ENCODE results near the gene DNASE1L3. TPM values are rescaled to one million over a fixed set of nuclear protein-coding genes. Genes with fewer than 3 reads are reported as not detected.
"Not testable (repeated sequence)": the region's sequence is repeated elsewhere in the genome, so short reads cannot be mapped to it uniquely, and the experiment has no call there.

The DNASE1L3 gene
- total and polyA plus RNA-seq, 2 experiments from 2014 or later = 0.39 to 0.94 TPM

DNA sequence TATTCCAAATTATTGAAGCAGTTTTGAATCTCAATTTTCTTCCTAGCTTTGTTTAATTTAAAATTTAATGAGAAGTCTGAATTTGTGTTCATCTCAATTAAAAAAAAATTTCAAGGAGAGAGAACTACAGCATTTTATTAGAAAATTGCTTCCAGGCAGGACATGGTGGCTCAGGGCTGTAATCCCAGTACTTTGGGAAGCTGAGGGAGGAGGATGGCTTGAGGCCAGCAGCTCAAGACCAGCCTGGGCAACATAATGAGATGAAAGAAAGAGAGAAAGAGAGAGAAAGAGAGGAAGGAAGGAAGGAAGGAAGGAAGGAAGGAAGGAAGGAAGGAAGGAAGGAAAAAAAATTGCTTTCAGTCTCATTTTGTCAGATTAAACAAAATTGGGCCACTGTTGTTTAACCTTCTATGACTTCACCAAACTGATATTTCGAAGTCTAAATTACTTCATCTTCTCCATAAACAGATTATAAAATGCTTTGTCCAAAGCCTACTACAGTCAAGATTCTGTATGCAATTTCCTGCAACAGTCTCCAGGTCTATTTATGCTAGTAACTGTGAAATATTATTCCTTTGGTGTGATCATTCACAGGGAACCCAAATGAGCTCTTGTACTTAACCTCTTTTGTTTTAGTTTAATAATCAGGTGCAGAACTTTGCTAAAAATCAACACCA is 20.2 kb upstream of the DNASE1L3 start:
- H3K36me3 ChIP-seq = no peaks in the 10 kb centered on the region
- no peak for DNase-seq (ENCODE audit: low read depth in 1 of 2, low spot score in 1 of 2)
- H3K4me3 ChIP-seq = no peak overlapping the region
- H3K27me3 ChIP-seq = peaks cover 11% of the 10 kb centered on the region
- no peak for TF ChIP-seq CTCF (IDR thresholded peaks at IDR 0.05; ENCODE audit: low read depth, low read length)
- H3K27ac ChIP-seq = no peak overlapping the region
- H3K9me3 ChIP-seq (ENCODE audit: low read depth) = no peaks in the 10 kb centered on the region
- peaks cover 11% of the 10 kb centered on the region for H3K4me1 ChIP-seq (ENCODE audit: low read depth)

- not testable (repeated sequence) for DNase-seq (ENCODE audit: low read depth in 1 of 2, low spot score in 1 of 2); H3K36me3 ChIP-seq; H3K4me3 ChIP-seq; H3K9me3 ChIP-seq (ENCODE audit: low read depth); H3K4me1 ChIP-seq (ENCODE audit: low read depth); H3K27ac ChIP-seq
- peaks cover 11% of the 10 kb centered on the region for H3K27me3 ChIP-seq
Measured at GRCh38 chr3:58227933-58228332, 17.2 kb upstream of the DNASE1L3 start.

DNA sequence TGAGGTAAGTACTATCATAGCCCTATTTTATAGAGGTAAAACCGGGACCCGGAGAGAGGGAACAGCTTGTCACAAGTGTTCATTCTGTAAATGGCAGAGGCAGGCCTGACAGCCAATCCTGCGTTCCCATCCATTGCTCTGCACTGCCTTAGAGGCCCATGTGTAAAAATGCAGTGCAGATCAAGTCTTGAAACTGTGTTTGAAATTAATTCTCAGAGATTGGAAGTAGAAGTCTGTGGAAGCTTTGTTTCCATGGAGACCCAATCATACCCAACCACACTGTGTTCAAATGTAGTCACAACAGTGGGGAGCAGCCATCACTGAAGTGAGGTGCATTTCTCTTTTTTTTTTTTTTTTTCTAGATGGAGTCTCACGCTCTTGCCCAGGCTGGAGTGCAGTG is 13.1 kb upstream of the DNASE1L3 start:
- TF ChIP-seq CTCF (IDR thresholded peaks at IDR 0.05; ENCODE audit: low read depth, low read length) = no peak
- H3K9me3 ChIP-seq (ENCODE audit: low read depth) = no peaks in the 10 kb centered on the region
- H3K27ac ChIP-seq = no peak overlapping the region
- H3K27me3 ChIP-seq = no peaks in the 10 kb centered on the region
- no peaks in the 10 kb centered on the region for H3K36me3 ChIP-seq
- H3K4me1 ChIP-seq (ENCODE audit: low read depth) = no peaks in the 10 kb centered on the region
- DNase-seq (ENCODE audit: low read depth in 1 of 2, low spot score in 1 of 2) = no peak
- no peak overlapping the region for H3K4me3 ChIP-seq

DNA sequence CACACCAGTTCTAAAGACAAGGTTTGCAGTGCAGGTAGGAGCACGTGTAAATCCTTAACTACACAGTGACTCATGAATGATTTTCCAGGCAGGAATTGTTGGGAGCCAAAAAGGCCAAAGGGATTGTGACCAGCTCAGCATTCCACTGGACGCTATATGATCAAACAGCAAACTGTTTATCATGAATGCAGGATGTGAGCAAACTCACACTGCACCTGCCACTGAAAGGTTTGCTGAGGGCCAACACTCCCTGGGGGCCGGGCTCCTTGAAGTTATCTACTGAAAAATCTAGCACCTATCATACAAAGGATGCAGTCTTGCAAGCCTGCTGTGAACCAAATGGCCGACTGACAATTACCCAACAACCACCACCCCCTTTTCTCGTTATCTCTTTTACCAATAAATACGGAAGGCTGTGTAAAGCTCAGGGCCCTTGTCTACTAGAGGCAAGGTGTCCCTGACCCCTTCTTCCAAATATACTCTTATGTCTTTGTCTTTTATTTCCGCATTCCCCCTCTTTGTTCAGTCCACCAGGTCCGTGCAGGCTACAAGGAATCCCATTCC is 11.5 kb upstream of the DNASE1L3 start:
- DNase-seq (ENCODE audit: low read depth in 1 of 2, low spot score in 1 of 2) = no peak
- Histone ChIP-seq H3K36me3 (no peaks in the 10 kb centered on the region), H3K4me1 (ENCODE audit: low read depth) (no peaks in the 10 kb centered on the region), H3K4me3 (no peak overlapping the region), H3K27me3 (no peaks in the 10 kb centered on the region), H3K9me3 (ENCODE audit: low read depth) (no peaks in the 10 kb centered on the region), H3K27ac (no peak overlapping the region)
- no peak for TF ChIP-seq CTCF (IDR thresholded peaks at IDR 0.05; ENCODE audit: low read depth, low read length)

DNA sequence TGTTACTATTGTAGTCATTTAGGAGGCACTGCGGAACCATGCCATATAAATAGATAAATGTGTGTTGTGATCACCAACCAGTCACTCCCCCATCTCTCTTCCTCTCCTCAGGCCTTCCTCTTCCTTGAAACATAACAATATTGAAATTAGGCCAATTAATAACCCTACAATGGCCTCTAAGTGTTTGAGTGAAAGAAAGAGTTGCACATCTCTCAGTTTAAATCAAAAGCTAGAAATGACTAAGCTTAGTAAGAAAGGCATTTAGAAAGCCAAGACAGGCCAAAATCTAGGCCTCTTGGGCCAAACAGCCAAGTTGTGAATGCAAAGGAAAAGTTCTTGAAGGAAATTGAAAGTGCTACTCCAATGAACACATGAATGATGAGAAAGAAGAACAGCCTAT is 8.1 kb upstream of the DNASE1L3 start:
- no peaks in the 10 kb centered on the region for H3K27me3 ChIP-seq
- H3K4me1 ChIP-seq (ENCODE audit: low read depth) = no peaks in the 10 kb centered on the region
- no peak overlapping the region for H3K4me3 ChIP-seq
- H3K9me3 ChIP-seq (ENCODE audit: low read depth) = no peaks in the 10 kb centered on the region
- H3K27ac ChIP-seq = no peak overlapping the region
- no peak for DNase-seq (ENCODE audit: low read depth in 1 of 2, low spot score in 1 of 2)
- no peak for TF ChIP-seq CTCF (IDR thresholded peaks at IDR 0.05; ENCODE audit: low read depth, low read length)
- no peaks in the 10 kb centered on the region for H3K36me3 ChIP-seq

DNA sequence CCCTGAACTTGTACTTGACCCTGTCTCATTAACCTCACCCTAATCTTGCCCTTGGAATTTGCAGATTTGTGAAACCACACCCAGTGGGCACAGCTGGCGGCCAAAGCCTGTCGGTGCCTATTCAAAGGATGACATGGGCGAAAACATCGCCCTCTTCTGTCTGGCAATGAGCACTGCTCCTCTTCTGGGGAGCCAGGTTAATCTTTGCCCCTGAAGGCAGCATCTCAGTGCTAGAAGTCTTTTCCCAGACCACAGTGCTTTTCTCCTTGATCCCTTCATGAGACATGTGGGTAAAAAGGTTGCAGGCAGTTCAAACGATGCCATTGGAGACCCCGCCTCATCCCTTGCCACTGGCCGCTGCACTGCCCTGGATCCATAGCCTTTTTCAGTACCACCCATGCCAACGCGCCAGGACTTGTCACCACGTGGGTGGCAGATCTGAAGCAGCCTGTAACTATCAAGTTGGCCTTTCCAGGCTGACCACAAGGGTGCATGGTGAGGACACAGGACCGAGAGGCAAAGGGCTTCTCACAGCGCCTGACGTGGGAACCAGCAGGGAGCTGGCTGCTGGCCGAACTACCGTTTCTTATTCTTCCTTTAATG is 6.5 kb upstream of the DNASE1L3 start:
- Histone ChIP-seq H3K4me3 (no peak overlapping the region), H3K27me3 (no peaks in the 10 kb centered on the region), H3K27ac (no peak overlapping the region), H3K36me3 (no peaks in the 10 kb centered on the region), H3K9me3 (ENCODE audit: low read depth) (no peaks in the 10 kb centered on the region), H3K4me1 (ENCODE audit: low read depth) (no peaks in the 10 kb centered on the region)
- peak; percentile 64 to 71 for DNase-seq (ENCODE audit: low read depth in 1 of 2, low spot score in 1 of 2)
- peak; percentile 88 for TF ChIP-seq CTCF (IDR thresholded peaks at IDR 0.05; ENCODE audit: low read depth, low read length)
